IPS-20b (cell line): ENCODE results near the gene PCDH9.

Experiments
- H3K27ac ChIP-seq: one replicate; pipeline ENCODE4 v1.5.1; 2013; ENCODE audit warnings: low read length
- H3K27me3 ChIP-seq: 2 replicates; pipeline ENCODE4 v1.6.1; 2013; ENCODE audit warnings: mild to moderate bottlenecking, low read length, inconsistent platforms; ENCODE audit not compliant: insufficient read depth
- H3K36me3 ChIP-seq: 2 replicates; pipeline ENCODE4 v1.6.1; 2013; ENCODE audit warnings: low read depth, mild to moderate bottlenecking, inconsistent platforms, low read length, moderate library complexity; ENCODE audit not compliant: insufficient read depth
- H3K4me1 ChIP-seq: 2 replicates; pipeline ENCODE4 v1.6.1; 2013; ENCODE audit warnings: mild to moderate bottlenecking, control low read depth, inconsistent platforms, low read length, moderate library complexity; ENCODE audit not compliant: insufficient read depth
- H3K4me3 ChIP-seq: 2 replicates; pipeline ENCODE4 v1.5.1; 2013; ENCODE audit warnings: mild to moderate bottlenecking, low read length, inconsistent platforms
- H3K9ac ChIP-seq: 2 replicates; pipeline ENCODE4 v1.6.1; 2013; ENCODE audit warnings: low read depth, mild to moderate bottlenecking, inconsistent platforms, low read length, moderate library complexity
- H3K9me3 ChIP-seq: 2 replicates; pipeline ENCODE4 v1.6.1; 2013; ENCODE audit warnings: mild to moderate bottlenecking, low read depth, low read length, inconsistent platforms; ENCODE audit not compliant: insufficient read depth

Gene PCDH9

DNA sequence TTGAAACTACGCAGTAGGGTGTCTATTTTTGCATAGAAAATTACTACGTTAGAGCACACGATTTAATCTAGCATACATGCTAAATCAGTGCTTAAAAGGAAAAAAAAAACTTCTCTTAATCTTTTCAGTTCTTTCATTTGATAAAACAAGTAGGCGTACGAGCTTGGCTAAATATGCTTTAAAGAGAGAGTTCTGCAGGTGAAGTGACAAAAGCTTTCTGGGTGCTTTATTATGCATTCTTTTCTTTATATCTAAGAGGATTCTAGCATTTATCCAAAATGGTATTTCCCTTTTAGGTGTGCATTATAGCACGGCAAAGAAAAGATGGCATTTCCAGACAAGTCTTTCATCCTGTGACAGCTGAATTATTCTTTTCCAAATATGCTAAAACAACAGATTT, 281.2 kb downstream of the PCDH9 start:
- no peaks in the 10 kb centered on the region for H3K9me3 ChIP-seq
- H3K36me3 ChIP-seq: no peaks in the 10 kb centered on the region
- no peak overlapping the region for H3K27ac ChIP-seq
- no peak overlapping the region for H3K9ac ChIP-seq
- no peaks in the 10 kb centered on the region for H3K27me3 ChIP-seq
- H3K4me1 ChIP-seq: peaks cover 34% of the 10 kb centered on the region; the same call in 1 of the 2 replicates
- H3K4me3 ChIP-seq: no peak overlapping the region

GRCh38 chr13:66943530-66943929, 286.6 kb downstream of the PCDH9 start:
- no peak overlapping the region for H3K27ac ChIP-seq

DNA sequence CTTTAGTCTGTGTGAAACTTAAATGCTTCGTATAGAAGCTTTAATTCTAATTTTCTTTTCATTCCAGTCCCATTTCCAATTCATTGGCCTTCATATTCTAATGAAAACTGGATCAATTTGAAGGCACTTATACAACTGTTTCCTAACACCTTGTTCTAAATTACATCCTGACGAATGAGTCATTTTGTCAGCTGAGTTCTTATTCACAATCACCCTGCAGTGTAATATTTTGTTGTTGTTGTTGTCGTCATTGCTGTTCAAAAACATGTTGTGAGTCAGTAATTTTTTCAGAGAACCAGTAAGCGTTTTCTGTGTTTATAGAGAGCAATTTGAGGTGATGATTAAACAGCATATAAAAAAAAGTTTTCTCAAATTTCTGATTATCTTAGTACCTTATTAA, 290.0 kb downstream of the PCDH9 start:
- H3K27ac ChIP-seq: no peak overlapping the region
- H3K27me3 ChIP-seq: no peaks in the 10 kb centered on the region
- no peaks in the 10 kb centered on the region for H3K4me1 ChIP-seq
- no peaks in the 10 kb centered on the region for H3K36me3 ChIP-seq
- H3K4me3 ChIP-seq: no peak overlapping the region
- H3K9me3 ChIP-seq: no peaks in the 10 kb centered on the region
- H3K9ac ChIP-seq: no peak overlapping the region

More at GRCh38 chr13:66943530-66943929, 286.6 kb downstream of the PCDH9 start:
- H3K36me3 ChIP-seq: no peaks in the 10 kb centered on the region
- H3K9me3 ChIP-seq: no peaks in the 10 kb centered on the region
- H3K4me1 ChIP-seq: peaks cover 2% of the 10 kb centered on the region; the same call in 1 of the 2 replicates
- no peak overlapping the region for H3K4me3 ChIP-seq
- no peak overlapping the region for H3K9ac ChIP-seq
- H3K27me3 ChIP-seq: no peaks in the 10 kb centered on the region

GRCh38 chr13:66937423-66937822, 292.7 kb downstream of the PCDH9 start:
- no peaks in the 10 kb centered on the region for H3K27me3 ChIP-seq

GRCh38 chr13:66933994-66934393, 296.1 kb downstream of the PCDH9 start:
- no peaks in the 10 kb centered on the region for H3K4me1 ChIP-seq
- H3K36me3 ChIP-seq: no peaks in the 10 kb centered on the region
- H3K4me3 ChIP-seq: no peak overlapping the region
- no peaks in the 10 kb centered on the region for H3K9me3 ChIP-seq
- H3K9ac ChIP-seq: no peak overlapping the region
- no peak overlapping the region for H3K27ac ChIP-seq
- no peaks in the 10 kb centered on the region for H3K27me3 ChIP-seq

More at GRCh38 chr13:66937423-66937822, 292.7 kb downstream of the PCDH9 start:
- H3K9ac ChIP-seq: no peak overlapping the region
- H3K4me1 ChIP-seq: no peaks in the 10 kb centered on the region
- no peak overlapping the region for H3K27ac ChIP-seq
- H3K4me3 ChIP-seq: no peak overlapping the region
- H3K9me3 ChIP-seq: no peaks in the 10 kb centered on the region
- no peaks in the 10 kb centered on the region for H3K36me3 ChIP-seq

- no peaks in the 10 kb centered on the region for H3K36me3 ChIP-seq
- H3K4me1 ChIP-seq: no peaks in the 10 kb centered on the region
- H3K9ac ChIP-seq: no peak overlapping the region
- H3K27ac ChIP-seq: no peak overlapping the region
- no peaks in the 10 kb centered on the region for H3K9me3 ChIP-seq
- H3K4me3 ChIP-seq: no peak overlapping the region
- no peaks in the 10 kb centered on the region for H3K27me3 ChIP-seq
Observed at GRCh38 chr13:66933527-66933926, 296.6 kb downstream of the PCDH9 start.

GRCh38 chr13:66927562-66927961, 302.6 kb downstream of the PCDH9 start:
- Histone ChIP-seq H3K4me3 (no peak overlapping the region), H3K4me1 (peaks cover 5% of the 10 kb centered on the region; the same call in 1 of the 2 replicates), H3K27me3 (no peaks in the 10 kb centered on the region), H3K9ac (no peak overlapping the region), H3K36me3 (no peaks in the 10 kb centered on the region), H3K9me3 (no peaks in the 10 kb centered on the region), H3K27ac (no peak overlapping the region)

DNA sequence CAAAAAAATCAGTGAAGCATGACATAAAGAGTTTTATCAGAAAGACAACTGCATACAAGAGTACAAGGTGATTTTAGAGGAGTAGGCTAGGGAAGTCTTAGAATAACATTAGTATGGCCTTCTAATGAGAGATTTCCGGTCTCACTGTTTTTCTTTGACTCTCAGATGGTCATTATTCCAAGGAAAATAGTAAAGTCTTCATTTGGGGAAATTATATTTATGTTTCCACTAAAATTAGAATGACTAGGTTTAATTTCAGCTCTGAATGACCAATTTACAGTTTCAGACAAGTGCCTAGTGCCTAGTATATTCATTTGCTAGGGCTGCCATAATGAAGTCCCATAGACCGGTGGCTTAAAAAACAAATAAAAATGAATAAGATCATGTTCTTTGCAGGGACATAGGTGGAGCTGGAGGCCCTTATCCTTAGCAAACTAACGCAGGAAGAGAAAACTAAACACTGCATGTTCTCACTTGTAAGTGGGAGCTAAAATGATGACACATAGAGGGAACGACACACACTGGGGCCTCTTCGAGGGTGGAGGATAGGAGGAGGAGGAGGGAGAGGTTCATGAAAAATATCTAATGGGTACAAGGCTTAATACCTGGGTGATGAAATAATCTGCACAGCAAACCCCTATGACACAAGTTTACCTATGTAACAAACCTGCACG, 303.1 kb downstream of the PCDH9 start:
- H3K27me3 ChIP-seq: no peaks in the 10 kb centered on the region
- no peaks in the 10 kb centered on the region for H3K36me3 ChIP-seq
- H3K4me3 ChIP-seq: no peak overlapping the region
- H3K9me3 ChIP-seq: no peaks in the 10 kb centered on the region
- peaks cover 5% of the 10 kb centered on the region; the same call in 1 of the 2 replicates for H3K4me1 ChIP-seq
- H3K9ac ChIP-seq: no peak overlapping the region
- no peak overlapping the region for H3K27ac ChIP-seq

DNA sequence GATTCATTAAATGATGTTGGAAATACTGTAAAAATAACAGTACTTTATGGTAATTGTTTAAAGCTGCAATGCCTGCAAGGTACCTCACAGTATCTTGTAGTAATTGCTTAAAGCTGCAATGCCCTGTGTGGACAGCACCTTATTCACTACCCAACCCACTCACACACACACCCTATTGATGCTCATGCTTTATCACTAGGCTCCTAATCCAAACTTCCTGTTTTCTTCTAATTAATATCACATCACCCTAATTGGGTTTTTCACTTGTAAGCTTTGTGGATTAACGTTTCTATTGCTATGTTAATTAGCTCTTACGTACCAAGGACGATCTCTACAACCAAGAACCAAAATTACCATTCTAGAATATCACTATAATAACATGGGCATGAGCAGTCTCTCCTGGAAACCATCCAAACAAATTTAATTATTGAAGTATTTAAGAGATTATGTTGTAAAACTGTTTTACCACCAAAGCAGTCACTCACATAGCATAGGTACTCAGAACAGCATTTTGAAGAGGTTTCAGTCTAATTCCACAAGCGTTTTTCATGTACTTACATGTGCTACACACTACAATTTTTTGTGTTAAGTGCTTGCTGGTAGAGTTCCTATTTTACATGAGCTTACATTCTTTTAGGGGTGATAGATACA, 303.8 kb downstream of the PCDH9 start:
- no peak overlapping the region for H3K9ac ChIP-seq
- no peak overlapping the region for H3K27ac ChIP-seq
- no peaks in the 10 kb centered on the region for H3K9me3 ChIP-seq
- H3K4me1 ChIP-seq: peaks cover 5% of the 10 kb centered on the region; the same call in 1 of the 2 replicates
- H3K27me3 ChIP-seq: no peaks in the 10 kb centered on the region
- H3K36me3 ChIP-seq: no peaks in the 10 kb centered on the region
- H3K4me3 ChIP-seq: no peak overlapping the region

GRCh38 chr13:66922444-66922843, 307.7 kb downstream of the PCDH9 start:
- no peaks in the 10 kb centered on the region for H3K9me3 ChIP-seq
- H3K27me3 ChIP-seq: no peaks in the 10 kb centered on the region
- no peak overlapping the region for H3K9ac ChIP-seq
- H3K4me3 ChIP-seq: no peak overlapping the region
- H3K27ac ChIP-seq: no peak overlapping the region
- H3K4me1 ChIP-seq: peaks cover 5% of the 10 kb centered on the region; the same call in 1 of the 2 replicates
- H3K36me3 ChIP-seq: no peaks in the 10 kb centered on the region

- H3K27me3 ChIP-seq: no peaks in the 10 kb centered on the region
- no peak overlapping the region for H3K4me3 ChIP-seq
- H3K27ac ChIP-seq: no peak overlapping the region
- no peaks in the 10 kb centered on the region for H3K36me3 ChIP-seq
- H3K9ac ChIP-seq: no peak overlapping the region
- H3K4me1 ChIP-seq: peaks cover 5% of the 10 kb centered on the region; the same call in 1 of the 2 replicates
- H3K9me3 ChIP-seq: no peaks in the 10 kb centered on the region
Observed at GRCh38 chr13:66921437-66921836, 308.7 kb downstream of the PCDH9 start.

DNA sequence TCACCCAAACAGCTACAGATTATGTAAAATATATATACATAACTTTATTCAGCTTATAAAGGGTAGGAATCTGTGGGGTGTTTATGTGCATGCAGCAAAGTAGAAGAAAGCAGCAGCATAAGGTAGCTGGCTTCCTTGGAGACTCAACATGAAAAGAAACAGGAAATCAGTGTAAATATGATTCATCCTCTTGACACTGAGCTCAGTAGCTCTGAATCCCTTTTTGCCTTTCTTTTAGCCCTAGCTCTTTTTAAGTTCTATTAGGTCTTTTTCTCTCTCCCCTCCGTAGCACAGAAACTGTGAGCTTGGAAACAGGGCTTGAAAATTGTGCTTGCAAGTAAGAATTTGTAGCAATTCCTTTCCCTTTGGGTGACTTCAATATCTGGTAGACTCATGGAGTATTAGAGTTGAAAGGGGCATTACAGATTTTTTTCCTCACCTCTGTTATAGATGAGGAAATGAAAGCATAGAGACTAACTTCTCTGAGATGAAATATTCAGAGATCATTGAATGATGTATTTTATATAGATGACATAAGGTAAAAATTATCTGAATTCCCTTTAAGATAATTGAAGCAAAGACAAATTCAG, 314.4 kb downstream of the PCDH9 start:
- Histone ChIP-seq H3K27me3 (no peaks in the 10 kb centered on the region), H3K27ac (no peak overlapping the region), H3K4me1 (no peaks in the 10 kb centered on the region), H3K9me3 (no peaks in the 10 kb centered on the region), H3K36me3 (no peaks in the 10 kb centered on the region), H3K9ac (no peak overlapping the region), H3K4me3 (no peak overlapping the region)
